HL-60/S4 (cell line): Measurements from ENCODE around the gene ARHGEF4.

ENCODE experiments used
- in situ Hi-C: fragments of 300-500 bp; cut with MboI; formaldehyde crosslinking; loops from 2 replicates; pipeline ENCODE4 v1.14.3; 2022; ENCODE audit warnings: low sequenced_read_pairs

Gene ARHGEF4, protein sequence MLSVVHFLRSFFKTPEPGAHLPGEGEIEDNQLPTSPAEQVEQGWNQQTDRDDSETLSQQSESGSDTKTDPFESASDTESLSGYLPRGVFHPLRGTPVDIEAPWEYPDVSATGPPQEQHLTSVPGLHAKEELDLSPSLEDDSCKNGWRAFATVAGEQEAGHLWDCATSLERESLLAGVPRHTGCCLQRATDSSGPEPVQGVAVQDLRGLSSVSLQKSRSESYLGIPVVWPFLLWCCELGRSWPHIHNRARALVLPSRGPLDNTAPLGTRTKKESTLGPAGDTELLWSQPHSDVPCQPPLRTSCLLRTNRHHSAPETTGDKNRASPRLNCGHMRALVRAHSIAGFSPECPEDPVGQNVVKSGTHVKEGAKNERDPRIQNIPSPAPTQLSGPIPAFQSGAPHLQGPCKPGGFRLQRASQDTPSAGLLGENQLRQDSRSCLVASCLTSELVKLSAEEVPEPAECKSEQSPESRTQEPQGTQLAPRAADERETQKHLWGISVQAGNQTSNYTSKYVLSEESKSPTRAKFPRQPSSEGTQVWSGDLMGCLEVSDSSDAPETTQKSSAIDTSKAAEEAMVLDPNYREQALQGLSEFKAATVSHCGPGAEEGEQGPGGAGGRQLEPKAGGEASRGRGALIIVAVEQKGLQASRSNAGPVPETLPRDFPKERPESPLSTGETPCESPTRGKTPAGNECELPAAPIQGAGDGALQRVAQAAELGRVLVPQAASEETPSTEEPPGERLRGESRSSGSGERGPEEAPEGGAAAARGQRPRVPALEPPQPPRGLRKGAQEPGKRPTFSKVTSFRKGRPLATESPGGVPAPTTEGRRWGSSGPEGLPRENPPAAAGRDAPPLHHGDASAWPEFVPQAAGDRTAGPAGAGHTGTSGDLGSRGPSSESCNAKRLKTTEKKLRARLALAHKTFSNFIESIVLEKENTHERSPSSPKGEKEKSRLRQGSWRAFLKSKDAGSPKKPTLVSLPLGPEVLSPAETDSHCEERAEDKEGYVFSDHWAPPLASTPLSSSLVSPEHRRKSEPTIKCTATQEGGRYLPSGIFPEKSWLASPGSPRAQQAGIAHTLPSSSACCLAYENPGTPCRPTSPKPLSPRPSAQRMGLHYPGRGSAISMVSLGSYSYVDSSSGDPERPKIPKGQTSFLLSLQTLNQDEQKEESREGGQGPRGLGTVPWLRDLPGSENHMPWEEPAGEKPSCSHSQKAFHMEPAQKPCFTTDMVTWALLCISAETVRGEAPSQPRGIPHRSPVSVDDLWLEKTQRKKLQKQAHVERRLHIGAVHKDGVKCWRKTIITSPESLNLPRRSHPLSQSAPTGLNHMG (N-terminal part only)

DNA sequence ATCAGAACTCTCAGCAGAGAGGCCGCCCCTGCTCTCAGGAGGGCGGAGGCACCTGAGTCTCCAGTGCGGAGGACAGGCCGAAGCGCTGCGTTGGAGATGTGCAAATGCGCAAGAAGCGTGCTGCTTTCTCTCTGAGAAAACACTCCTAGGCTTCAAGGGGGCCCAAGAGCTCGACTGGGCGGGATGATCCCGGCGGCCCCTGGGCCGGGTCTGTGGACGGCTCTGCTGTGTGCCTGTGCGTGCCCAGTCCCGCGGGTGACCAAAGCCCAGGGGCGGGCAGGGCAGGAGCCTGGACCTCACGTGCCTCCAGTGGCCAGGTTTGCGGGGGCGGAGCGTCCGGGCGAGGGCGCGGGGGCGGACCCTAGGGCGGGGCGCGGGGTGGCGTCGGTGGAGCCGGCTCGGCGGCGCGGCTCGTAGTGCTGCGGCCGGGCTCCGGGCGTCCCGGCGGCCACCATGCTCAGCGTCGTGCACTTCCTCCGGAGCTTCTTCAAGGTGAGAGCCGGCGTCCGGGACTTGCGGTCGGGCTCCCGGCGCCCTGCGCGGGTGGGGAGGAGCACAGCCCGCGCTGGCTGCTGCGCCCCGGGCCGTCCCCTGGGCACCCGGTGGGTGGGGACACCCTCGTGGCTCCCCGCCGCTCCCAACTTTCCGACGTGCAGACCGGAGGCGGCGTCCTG lies at the start of gene ARHGEF4:
ARHGEF4 (plus strand) TSS at position 414 of the 674 bp plus-strand sequence; CDS start at position 454, 40 bp downstream.
- in situ Hi-C loops: no loop called here

- in situ Hi-C loops: no loop called here
These were observed 48.9 kb upstream of the ARHGEF4 start for GRCh38 chr2:130787841-130788240.

- in situ Hi-C loops: no loop called here
These were observed 46.4 kb upstream of the ARHGEF4 start for GRCh38 chr2:130790312-130790711.

DNA sequence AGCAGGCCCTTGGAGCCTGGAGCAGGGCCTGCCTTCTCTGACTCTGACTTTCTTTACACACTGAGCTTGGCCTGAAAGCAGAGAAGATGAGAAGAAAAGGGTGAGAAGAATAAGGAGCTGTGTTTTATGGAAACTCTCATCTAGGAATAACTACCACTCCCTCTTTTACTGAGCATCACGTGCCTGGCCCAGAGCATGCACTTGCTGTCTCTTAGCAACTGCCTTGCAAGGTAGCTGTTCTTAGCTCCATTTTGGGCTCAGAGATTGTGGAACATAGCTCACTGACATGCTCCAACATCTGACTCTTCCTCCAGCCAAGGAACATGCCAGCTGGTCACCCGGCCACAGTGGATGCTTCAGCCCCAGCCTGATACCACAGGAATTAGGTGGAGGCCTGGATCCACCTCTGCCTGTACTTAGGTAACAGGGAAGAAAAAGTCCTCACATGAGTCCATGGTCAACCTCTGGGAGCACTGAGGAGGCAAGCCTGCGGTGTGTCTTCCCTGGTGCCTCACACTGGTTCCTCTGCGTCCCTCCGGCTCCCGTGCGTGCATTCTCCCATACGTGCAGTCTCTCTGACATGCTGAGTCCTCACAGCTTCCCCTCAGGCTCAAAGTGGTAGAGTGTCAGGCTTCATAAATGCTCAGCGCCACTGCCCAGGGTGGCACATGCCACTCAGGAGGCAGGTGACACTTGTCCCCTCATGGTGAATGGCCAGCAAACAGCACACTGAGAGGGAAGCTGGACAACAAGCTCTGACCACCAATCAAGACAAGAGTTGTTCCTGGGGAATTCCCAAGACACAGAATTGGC lies 45.7 kb upstream of the ARHGEF4 start:
- in situ Hi-C loops: no loop called here

DNA sequence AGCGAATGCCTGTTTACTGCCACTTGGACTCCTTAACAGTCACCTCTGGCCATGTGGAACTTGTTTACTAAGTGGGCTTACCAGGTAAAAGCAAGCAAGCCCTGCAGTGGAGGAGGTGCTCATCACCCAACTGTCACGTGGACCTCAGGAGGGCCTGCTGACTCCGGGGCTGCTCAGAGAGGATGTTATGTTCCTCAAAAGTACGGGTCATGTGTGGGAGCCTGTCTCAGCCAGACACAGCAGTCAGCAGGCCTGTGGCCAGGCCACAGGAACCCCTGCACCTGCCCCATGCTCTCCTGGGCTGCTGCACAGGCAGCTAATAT lies 45.1 kb upstream of the ARHGEF4 start:
- in situ Hi-C loops: no loop called here

GRCh38 chr2:130795431-130795830 lies 41.3 kb upstream of the ARHGEF4 start:
- in situ Hi-C loops: no loop called here

DNA sequence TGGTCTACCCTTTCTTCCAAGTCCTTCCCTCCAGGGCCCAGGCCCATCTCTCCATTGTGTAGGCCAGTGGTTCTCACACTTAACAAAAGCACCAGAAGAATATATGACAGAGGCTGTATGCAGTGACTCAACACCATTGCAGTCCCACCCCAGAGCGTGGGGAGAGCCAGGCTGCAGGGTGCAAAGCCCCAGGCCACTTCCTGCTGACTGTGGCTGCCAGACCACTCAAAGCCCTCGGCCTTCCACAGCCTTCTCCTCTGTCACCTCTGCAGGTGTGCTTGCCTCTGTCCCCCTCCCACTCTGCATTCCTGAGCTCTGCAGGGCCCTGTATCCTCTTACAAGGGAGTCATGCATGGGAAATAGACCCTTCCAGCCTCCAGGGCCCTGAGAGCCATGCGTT lies 40.4 kb upstream of the ARHGEF4 start:
- in situ Hi-C loops: no loop called here

DNA sequence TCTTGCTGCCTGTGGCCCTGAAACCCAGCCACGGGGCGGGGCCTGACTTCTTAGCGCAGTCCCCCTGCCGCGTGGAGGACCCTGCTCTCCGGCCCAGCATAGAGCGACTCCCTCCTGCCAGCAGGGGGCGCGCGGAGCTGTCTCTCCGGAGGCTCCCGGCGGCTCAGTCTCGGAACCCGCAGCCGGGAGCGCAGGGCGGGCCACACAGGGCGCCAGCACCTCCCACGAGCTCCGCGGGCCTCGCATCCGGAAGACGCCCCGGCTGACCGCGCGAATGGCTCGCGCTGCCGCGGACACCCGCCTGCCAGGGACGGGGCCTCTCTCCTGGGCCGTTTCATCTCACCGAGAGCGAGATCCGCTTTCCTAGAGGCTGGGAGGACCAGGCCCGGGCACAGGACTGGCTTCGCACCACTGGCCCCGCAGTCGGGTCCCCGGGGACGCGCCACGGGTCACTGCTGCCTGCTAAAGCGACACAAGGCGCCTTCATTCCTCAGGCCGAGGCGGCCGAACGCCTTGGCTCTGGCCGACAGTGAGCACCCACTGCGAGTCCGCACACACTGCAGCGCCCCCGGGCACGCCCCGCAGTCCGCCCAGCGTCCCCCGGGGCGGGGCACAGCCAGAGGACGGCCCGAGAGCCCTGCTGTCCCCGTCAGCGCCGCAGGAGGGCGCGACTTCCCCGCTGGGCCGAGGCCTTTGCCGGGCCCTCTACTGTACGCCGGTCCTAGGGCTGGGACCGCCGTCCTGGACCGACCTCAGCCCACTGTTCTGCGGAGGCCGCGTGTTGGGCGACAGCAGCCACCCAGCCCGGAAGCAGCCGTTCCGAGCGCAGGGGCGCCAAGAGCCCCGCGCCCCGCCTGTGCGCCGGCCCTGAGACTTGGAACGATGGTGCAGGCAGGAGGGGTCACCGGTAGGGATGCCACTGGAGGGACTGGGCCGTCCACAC lies 39.0 kb upstream of the ARHGEF4 start:
- in situ Hi-C loops: no loop called here

DNA sequence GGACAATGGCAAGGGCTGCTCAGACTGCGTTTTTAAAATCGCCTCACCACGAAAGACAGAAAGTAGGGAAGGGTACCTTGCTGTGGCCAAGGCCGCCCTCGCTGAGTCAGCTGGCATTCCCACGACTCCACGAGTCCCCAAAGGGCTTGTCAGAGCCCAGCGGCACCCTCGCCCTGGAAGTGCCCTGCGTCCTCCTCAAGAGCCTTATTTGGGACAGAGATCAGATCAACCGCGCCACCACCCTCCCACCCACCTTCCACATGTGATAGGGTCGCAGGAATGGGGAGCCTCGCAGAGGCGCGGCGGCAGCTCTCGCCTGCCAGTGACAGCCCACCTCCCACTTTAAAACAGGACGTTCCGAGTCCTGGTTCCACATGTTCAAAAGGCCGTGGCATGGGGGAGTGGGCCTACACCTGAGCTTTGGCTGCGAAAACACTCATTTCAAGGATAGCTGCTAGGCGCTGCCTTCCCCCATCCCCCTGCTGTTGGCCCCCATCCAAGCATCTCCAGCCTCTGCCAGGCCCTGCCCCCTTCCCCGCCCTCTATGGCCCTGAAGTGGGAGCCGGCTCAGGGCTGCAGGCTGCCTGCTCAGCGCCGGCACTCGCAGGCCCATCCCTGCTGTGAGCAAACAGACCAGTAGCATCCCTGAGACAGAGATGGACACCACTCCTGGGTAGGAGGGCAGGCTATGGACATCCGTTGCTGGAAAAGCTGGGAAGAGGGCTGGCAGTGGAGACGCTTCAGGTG lies 38.1 kb upstream of the ARHGEF4 start:
- in situ Hi-C loops: no loop called here

GRCh38 chr2:130799295-130799694 lies 37.4 kb upstream of the ARHGEF4 start:
- in situ Hi-C loops: no loop called here

DNA sequence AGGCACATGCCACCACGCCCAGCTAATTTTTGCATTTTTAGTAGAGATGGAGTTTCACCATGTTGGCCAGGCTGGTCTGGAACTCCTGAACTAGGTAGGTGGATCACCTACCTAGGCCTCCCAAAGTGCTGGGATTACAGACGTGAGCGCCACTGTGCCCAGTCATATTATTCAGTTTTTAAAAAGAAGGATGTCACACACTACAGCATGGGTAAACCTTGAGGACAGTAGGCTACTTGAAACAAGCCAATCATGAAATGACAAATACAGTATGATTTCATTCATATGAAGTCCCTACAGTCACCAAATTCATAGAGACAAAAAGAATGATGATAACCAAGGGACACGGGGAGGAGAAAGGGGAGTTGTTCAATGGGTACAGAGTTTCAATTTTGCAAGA lies 31.1 kb upstream of the ARHGEF4 start:
- in situ Hi-C loops: no loop called here

DNA sequence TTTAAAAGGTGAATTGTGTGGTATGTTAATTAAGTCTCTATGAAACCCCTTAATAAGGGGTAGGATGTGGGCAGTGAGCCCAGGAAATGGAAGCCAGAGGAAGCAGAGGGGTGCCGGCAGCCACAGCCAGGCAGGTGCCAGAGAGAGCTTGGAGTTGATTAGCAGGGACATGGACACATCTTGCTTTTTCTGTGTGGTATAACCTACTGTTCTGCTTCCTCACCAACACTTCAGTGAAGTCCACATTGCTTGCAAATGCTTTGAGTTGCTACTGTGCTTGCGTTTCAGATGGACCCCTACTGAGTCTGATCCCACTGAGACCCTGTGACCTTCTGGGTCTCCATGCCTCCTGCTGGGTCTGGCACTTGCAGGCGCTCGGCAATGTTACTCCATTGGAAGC lies 30.3 kb upstream of the ARHGEF4 start:
- in situ Hi-C loops: no loop called here

DNA sequence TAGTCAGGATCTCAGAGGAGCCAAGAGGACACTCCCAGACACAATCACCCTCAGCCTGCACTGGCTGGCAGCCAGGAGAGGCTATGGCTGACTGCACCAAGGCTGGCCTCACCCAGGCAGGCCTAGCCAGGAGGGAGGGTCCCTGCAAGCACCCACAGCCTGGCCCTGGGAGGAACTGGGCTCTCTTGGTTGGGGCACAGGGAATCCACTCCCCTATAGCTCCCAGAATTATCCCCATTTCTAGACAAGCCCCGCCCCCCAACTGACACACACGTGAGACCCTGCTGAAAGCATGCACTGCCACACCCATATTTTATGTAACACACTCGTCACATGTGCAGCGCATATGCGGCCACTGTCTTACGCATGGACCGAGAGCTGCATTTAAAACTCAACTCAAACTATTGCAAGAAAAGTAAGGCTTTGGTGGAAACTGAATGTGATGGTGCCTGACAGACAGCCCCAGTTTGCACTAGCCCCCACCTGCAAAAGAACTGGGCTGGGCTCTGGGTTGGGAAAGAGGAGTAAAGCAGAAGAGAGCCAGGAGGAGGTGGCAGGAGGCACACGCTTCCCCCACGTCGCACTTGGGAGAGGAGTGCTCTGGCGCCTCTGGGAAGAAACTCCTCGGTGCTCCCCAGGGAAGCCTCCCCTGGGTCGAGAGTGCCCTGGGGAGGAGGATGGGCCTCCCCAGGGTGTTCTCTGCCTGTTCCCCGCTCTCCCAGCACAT lies 28.9 kb upstream of the ARHGEF4 start:
- in situ Hi-C loops: no loop called here

GRCh38 chr2:130808482-130809268 lies 28.0 kb upstream of the ARHGEF4 start:
- in situ Hi-C loops: no loop called here

DNA sequence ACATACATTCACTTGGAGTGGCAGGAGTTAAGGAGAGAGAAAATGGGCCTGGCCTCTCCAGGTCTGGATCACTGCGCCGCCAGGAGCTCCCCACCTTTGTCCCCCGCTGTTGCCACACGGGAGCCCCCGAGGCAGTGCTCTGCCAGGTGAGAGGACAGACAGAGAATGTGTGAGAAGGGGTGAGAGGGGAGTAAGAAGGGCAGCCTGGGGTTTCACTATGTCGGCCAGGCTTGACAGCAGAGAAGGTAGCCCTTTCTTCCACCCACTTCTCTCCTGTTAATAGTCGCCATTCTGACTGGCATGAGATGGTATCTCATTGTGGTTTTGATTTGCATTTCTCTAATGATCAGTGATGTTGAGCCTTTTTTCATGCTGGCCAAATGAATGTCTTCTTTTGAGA lies 26.2 kb upstream of the ARHGEF4 start:
- in situ Hi-C loops: no loop called here

- in situ Hi-C loops: no loop called here
These were observed 23.0 kb upstream of the ARHGEF4 start for GRCh38 chr2:130813722-130814121.
